Esophagus muscularis mucosa (tissue), 4 donors: ENCODE results near the gene KCNN2. TPM values are rescaled to one million over a fixed set of nuclear protein-coding genes. Genes with fewer than 3 reads are reported as not detected.

Experiments used
- DNase-seq: peaks from one replicate; pipeline ENCODE4 v3.0.0-alpha.2; 2017; ENCODE audit errors: extremely low spot score
- H3K27ac ChIP-seq, 4 donors: fragments of 200-600 bp; sonication (generic); replicated peaks in 1 of 4; 1 replicate in 3 of 4; 2 replicates in 1 of 4; pipeline ENCODE4 v1.5.1; 2016 to 2019; ENCODE audit warnings: mild to moderate bottlenecking in 1 of 4
- H3K27me3 ChIP-seq, 4 donors: fragments of 200-600 bp; sonication (generic); one replicate each; pipeline versions ENCODE4 v1.5.1 to v1.6.0; 2016 to 2019
- H3K36me3 ChIP-seq, 4 donors: fragments of 200-600 bp; sonication (generic); one replicate each; pipeline ENCODE4 v1.5.1; 2016 to 2019
- H3K4me1 ChIP-seq, 4 donors: fragments of 200-600 bp; sonication (generic); one replicate each; pipeline ENCODE4 v1.5.1; 2016 to 2019
- H3K4me3 ChIP-seq, 4 donors: fragments of 200-600 bp; sonication (generic); 1 replicate in 2 of 4; 2 replicates in 2 of 4; pipeline ENCODE4 v1.5.1; 2016 to 2019; ENCODE audit warnings: mild to moderate bottlenecking in 4 of 4, moderate library complexity in 1 of 4
- H3K9me3 ChIP-seq, 4 donors: fragments of 200-600 bp; sonication (generic); 1 replicate in 3 of 4; 2 replicates in 1 of 4; pipeline ENCODE4 v1.5.1; 2016 to 2019
- CTCF ChIP-seq, 3 experiments: fragments of 200-600 bp in 2 of 3; fragments of 450-650 bp in 1 of 3; sonication (generic) in 2 of 3; IDR thresholded peaks; one replicate each; pipeline ENCODE4 v1.5.1; 2017 to 2019; ENCODE audit warnings: antibody characterized with exemption in 3 of 3, mild to moderate bottlenecking in 2 of 3, moderate library complexity in 1 of 3
- EP300 ChIP-seq: sonication (generic); formaldehyde crosslinking; IDR thresholded peaks from one replicate; pipeline ENCODE4 v1.6.1; 2017; ENCODE audit warnings: antibody characterized with exemption
- POLR2A ChIP-seq: fragments of 450-650 bp; IDR thresholded peaks from one replicate; pipeline ENCODE4 v1.6.1; 2017; ENCODE audit warnings: antibody characterized with exemption, moderate library complexity, mild to moderate bottlenecking, low read depth
- POLR2AphosphoS5 ChIP-seq, 2 donors: sonication (generic); formaldehyde crosslinking; IDR thresholded peaks; one replicate each; pipeline ENCODE4 v1.6.1; 2017; ENCODE audit warnings: antibody characterized with exemption in 2 of 2
- WGBS: methylation state at CpG from one replicate; pipeline ENCODE4 v1.1.5; 2018; 5-methylcytosine and 5-hydroxymethylcytosine counted together
- intact Hi-C: fragments of 100-400 bp; cut with DNase I; formaldehyde crosslinking; loops from one replicate; pipeline ENCODE4 v1.15.1; 2023
- total RNA-seq, 4 donors: library from RNA; depleted of rRNA; stranded (reverse); fragments of >200 nt; gene quantifications; one replicate each; pipeline versions ENCODE4 v1.1.0 to v1.2.1, GENCODE V29; 2016

Gene KCNN2
- total RNA-seq, 4 donors from 2014 or later: 6.5 to 10.2 (median 8.6) TPM

GRCh38 chr5:114434396-114435219 lies 72.7 kb downstream of the KCNN2 start:
- intact Hi-C loops: no loop called here
- no peaks in the 10 kb centered on the region for H3K36me3 ChIP-seq
- H3K4me3 ChIP-seq: no peak overlapping the region
- H3K9me3 ChIP-seq: no peaks in the 10 kb centered on the region
- H3K27ac ChIP-seq: no peak overlapping the region
- TF ChIP-seq POLR2A (no peak), POLR2AphosphoS5 (IDR thresholded peaks at IDR 0.05) (no peak)
- H3K27me3 ChIP-seq: no peaks in the 10 kb centered on the region
- no peak for DNase-seq
- H3K4me1 ChIP-seq: no peaks in the 10 kb centered on the region
- 81% methylated on average over 5 of the region's 5 CpGs for WGBS

GRCh38 chr5:114435220-114435481 lies 73.3 kb downstream of the KCNN2 start:
- Histone ChIP-seq H3K27ac (no peak overlapping the region), H3K9me3 (no peaks in the 10 kb centered on the region), H3K4me1 (no peaks in the 10 kb centered on the region), H3K27me3 (no peaks in the 10 kb centered on the region), H3K36me3 (no peaks in the 10 kb centered on the region), H3K4me3 (no peak overlapping the region)
- intact Hi-C loops: no loop called here
- DNase-seq: no peak
- TF ChIP-seq EP300 (no peak), POLR2AphosphoS5 (IDR thresholded peaks at IDR 0.05) (no peak), POLR2A (no peak), CTCF (IDR thresholded peaks at IDR 0.05) (no peak)
- 85% methylated on average over 1 of the region's 1 CpG for WGBS

GRCh38 chr5:114435885-114436299 lies 74.0 kb downstream of the KCNN2 start:
- Histone ChIP-seq H3K4me3 (no peak overlapping the region), H3K27ac (no peak overlapping the region), H3K27me3 (no peaks in the 10 kb centered on the region), H3K36me3 (no peaks in the 10 kb centered on the region), H3K9me3 (no peaks in the 10 kb centered on the region), H3K4me1 (no peaks in the 10 kb centered on the region)
- WGBS: 96% methylated on average over 1 of the region's 1 CpG
- intact Hi-C loops: no loop called here
- DNase-seq: no peak
- TF ChIP-seq POLR2AphosphoS5 (IDR thresholded peaks at IDR 0.05) (no peak), POLR2A (no peak), EP300 (no peak), CTCF (IDR thresholded peaks at IDR 0.05) (no peak)

GRCh38 chr5:114437936-114438335 lies 76.1 kb downstream of the KCNN2 start:
- no peak for TF ChIP-seq POLR2A
- TF ChIP-seq POLR2AphosphoS5 (IDR thresholded peaks at IDR 0.05): no peak
- no peak for TF ChIP-seq CTCF (IDR thresholded peaks at IDR 0.05)
- no peak for TF ChIP-seq EP300
- no peaks in the 10 kb centered on the region for H3K27me3 ChIP-seq
- DNase-seq: no peak
- H3K27ac ChIP-seq: no peak overlapping the region
- H3K9me3 ChIP-seq: no peaks in the 10 kb centered on the region
- H3K4me3 ChIP-seq: no peak overlapping the region
- WGBS: 57% methylated on average over 2 of the region's 2 CpGs
- intact Hi-C loops: no loop called here
- no peaks in the 10 kb centered on the region for H3K36me3 ChIP-seq
- H3K4me1 ChIP-seq: no peaks in the 10 kb centered on the region

- H3K27me3 ChIP-seq: no peaks in the 10 kb centered on the region
- no peak for DNase-seq
- TF ChIP-seq POLR2AphosphoS5 (IDR thresholded peaks at IDR 0.05) (no peak), POLR2A (no peak), CTCF (IDR thresholded peaks at IDR 0.05) (no peak), EP300 (no peak)
- H3K4me3 ChIP-seq: no peak overlapping the region
- H3K9me3 ChIP-seq: no peaks in the 10 kb centered on the region
- intact Hi-C loops: no loop called here
- no peaks in the 10 kb centered on the region for H3K4me1 ChIP-seq
- no peak overlapping the region for H3K27ac ChIP-seq
- 88% methylated on average over 4 of the region's 4 CpGs for WGBS
- no peaks in the 10 kb centered on the region for H3K36me3 ChIP-seq
These were observed 76.6 kb downstream of the KCNN2 start for GRCh38 chr5:114438471-114438870.
